ENCODE data around the gene TDP1.

DNA sequence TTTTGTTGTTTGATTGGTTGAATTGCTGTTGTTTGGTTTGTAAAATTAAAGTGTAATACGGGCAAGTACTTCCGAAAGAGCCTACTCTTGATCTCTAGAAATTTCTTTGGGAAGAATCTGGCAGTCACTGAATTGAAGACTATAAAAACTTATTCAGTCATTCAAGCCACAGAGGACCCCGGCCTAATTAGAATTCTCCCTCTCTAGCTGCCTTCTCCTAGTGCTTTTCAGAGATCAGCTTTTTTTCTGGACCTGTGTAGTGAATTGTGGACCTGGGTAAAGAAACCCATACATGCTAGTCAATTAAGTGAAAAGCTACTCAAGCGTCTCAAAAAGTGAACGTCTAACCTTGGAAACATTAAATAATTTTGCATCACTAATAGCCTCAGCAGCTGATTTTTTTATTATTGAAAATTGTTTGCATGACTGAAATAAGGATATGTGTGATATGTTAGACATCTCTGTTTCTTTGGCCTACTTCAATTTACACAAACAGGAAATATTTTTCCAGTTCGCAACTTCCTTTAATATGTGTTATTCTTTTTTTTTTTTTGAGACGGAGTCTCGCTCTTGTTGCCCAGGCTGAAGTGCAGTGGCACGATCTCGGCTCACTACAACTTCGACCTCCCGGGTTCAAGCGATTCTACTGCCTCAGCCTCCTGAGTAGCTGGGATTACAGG lies 28.4 kb upstream of the TDP1 start:
- TF ChIP-seq, protein P1, sequence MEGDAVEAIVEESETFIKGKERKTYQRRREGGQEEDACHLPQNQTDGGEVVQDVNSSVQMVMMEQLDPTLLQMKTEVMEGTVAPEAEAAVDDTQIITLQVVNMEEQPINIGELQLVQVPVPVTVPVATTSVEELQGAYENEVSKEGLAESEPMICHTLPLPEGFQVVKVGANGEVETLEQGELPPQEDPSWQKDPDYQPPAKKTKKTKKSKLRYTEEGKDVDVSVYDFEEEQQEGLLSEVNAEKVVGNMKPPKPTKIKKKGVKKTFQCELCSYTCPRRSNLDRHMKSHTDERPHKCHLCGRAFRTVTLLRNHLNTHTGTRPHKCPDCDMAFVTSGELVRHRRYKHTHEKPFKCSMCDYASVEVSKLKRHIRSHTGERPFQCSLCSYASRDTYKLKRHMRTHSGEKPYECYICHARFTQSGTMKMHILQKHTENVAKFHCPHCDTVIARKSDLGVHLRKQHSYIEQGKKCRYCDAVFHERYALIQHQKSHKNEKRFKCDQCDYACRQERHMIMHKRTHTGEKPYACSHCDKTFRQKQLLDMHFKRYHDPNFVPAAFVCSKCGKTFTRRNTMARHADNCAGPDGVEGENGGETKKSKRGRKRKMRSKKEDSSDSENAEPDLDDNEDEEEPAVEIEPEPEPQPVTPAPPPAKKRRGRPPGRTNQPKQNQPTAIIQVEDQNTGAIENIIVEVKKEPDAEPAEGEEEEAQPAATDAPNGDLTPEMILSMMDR (IDR thresholded peaks at IDR 0.05; ENCODE audit: low read depth, low read length, missing input control): no peak
- TF ChIP-seq YY1 (IDR thresholded peaks at IDR 0.05) (no peak), RXRA (IDR thresholded peaks at IDR 0.05) (no peak), TAF1 (conservative IDR thresholded peaks at IDR 0.05) (no peak), SP1 (IDR thresholded peaks at IDR 0.05) (no peak), RAD21 (IDR thresholded peaks at IDR 0.05) (no peak), JUND (IDR thresholded peaks at IDR 0.05) (no peak)
- TF ChIP-seq, protein P2, sequence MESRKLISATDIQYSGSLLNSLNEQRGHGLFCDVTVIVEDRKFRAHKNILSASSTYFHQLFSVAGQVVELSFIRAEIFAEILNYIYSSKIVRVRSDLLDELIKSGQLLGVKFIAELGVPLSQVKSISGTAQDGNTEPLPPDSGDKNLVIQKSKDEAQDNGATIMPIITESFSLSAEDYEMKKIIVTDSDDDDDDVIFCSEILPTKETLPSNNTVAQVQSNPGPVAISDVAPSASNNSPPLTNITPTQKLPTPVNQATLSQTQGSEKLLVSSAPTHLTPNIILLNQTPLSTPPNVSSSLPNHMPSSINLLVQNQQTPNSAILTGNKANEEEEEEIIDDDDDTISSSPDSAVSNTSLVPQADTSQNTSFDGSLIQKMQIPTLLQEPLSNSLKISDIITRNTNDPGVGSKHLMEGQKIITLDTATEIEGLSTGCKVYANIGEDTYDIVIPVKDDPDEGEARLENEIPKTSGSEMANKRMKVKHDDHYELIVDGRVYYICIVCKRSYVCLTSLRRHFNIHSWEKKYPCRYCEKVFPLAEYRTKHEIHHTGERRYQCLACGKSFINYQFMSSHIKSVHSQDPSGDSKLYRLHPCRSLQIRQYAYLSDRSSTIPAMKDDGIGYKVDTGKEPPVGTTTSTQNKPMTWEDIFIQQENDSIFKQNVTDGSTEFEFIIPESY (IDR thresholded peaks at IDR 0.05): no peak
- TF ChIP-seq, protein P3, sequence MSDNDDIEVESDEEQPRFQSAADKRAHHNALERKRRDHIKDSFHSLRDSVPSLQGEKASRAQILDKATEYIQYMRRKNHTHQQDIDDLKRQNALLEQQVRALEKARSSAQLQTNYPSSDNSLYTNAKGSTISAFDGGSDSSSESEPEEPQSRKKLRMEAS (IDR thresholded peaks at IDR 0.05): no peak
- TF ChIP-seq, protein P4, sequence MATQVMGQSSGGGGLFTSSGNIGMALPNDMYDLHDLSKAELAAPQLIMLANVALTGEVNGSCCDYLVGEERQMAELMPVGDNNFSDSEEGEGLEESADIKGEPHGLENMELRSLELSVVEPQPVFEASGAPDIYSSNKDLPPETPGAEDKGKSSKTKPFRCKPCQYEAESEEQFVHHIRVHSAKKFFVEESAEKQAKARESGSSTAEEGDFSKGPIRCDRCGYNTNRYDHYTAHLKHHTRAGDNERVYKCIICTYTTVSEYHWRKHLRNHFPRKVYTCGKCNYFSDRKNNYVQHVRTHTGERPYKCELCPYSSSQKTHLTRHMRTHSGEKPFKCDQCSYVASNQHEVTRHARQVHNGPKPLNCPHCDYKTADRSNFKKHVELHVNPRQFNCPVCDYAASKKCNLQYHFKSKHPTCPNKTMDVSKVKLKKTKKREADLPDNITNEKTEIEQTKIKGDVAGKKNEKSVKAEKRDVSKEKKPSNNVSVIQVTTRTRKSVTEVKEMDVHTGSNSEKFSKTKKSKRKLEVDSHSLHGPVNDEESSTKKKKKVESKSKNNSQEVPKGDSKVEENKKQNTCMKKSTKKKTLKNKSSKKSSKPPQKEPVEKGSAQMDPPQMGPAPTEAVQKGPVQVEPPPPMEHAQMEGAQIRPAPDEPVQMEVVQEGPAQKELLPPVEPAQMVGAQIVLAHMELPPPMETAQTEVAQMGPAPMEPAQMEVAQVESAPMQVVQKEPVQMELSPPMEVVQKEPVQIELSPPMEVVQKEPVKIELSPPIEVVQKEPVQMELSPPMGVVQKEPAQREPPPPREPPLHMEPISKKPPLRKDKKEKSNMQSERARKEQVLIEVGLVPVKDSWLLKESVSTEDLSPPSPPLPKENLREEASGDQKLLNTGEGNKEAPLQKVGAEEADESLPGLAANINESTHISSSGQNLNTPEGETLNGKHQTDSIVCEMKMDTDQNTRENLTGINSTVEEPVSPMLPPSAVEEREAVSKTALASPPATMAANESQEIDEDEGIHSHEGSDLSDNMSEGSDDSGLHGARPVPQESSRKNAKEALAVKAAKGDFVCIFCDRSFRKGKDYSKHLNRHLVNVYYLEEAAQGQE (IDR thresholded peaks at IDR 0.05): no peak
- TF ChIP-seq, protein P5, sequence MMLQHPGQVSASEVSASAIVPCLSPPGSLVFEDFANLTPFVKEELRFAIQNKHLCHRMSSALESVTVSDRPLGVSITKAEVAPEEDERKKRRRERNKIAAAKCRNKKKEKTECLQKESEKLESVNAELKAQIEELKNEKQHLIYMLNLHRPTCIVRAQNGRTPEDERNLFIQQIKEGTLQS (IDR thresholded peaks at IDR 0.05): no peak
